ENCODE data around the gene PPM1A. TPM values are rescaled to one million over a fixed set of nuclear protein-coding genes. Genes with fewer than 3 reads are reported as not detected.

Gene PPM1A
- total RNA-seq, 1 donor from 2014 or later = 44.5 TPM

DNA sequence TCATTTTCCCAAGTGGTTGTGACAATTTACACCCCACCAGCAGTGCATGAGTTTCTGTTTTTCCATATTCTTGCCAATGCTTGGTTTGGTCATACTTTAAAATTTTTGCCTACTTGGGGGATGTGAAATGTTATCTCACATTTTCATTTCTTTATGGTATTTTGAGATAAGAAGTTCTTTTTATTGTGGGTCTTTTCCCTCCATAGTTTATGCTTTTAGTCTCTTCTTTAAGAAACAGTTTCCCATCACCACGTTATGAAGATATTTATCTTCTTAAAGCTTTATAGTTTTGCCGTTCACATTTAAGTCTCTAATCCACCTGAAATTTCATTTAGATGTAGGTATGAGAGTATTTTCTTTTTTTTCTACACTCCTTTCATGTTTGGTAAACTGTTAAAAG is 95.7 kb downstream of the PPM1A start:
- no peaks in the 10 kb centered on the region for H3K4me1 Mint-ChIP-seq (ENCODE audit: unreplicated experiment)
- H3K27me3 Mint-ChIP-seq (ENCODE audit: unreplicated experiment) = peaks cover 40% of the 10 kb centered on the region
- no peaks in the 10 kb centered on the region for H3K9me3 Mint-ChIP-seq (ENCODE audit: unreplicated experiment)
- DNase-seq (ENCODE audit: extremely low spot score, unreplicated experiment) = no peak
- H3K36me3 Mint-ChIP-seq (ENCODE audit: unreplicated experiment) = peaks cover 2% of the 10 kb centered on the region
- H3K4me3 Mint-ChIP-seq (ENCODE audit: unreplicated experiment) = no peak overlapping the region
- TF ChIP-seq, protein P1, sequence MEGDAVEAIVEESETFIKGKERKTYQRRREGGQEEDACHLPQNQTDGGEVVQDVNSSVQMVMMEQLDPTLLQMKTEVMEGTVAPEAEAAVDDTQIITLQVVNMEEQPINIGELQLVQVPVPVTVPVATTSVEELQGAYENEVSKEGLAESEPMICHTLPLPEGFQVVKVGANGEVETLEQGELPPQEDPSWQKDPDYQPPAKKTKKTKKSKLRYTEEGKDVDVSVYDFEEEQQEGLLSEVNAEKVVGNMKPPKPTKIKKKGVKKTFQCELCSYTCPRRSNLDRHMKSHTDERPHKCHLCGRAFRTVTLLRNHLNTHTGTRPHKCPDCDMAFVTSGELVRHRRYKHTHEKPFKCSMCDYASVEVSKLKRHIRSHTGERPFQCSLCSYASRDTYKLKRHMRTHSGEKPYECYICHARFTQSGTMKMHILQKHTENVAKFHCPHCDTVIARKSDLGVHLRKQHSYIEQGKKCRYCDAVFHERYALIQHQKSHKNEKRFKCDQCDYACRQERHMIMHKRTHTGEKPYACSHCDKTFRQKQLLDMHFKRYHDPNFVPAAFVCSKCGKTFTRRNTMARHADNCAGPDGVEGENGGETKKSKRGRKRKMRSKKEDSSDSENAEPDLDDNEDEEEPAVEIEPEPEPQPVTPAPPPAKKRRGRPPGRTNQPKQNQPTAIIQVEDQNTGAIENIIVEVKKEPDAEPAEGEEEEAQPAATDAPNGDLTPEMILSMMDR (IDR thresholded peaks at IDR 0.05) = no peak
- no peak overlapping the region for H3K27ac Mint-ChIP-seq (ENCODE audit: unreplicated experiment)

DNA sequence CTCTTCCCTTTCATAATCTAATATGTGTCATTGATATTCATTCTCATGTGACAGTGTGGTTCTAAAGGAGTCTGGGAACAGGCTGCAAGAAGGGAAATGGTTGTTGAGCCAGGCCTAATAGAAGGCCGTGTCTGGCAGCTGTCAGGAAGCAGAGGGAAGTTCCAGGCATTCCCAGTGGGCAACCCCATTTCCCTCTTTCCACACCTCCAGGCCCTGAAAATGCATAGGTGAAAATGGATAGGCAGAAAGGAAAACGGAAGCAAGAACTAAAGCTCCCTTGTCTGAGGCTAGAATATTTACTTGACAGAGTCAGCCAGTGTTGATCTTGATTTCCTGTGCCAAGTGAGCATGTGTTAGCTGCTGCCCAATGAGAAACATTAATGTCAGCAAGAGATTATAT is 97.7 kb downstream of the PPM1A start:
- Mint-ChIP-seq H3K4me3 (ENCODE audit: unreplicated experiment) (no peak overlapping the region), H3K4me1 (ENCODE audit: unreplicated experiment) (peaks cover 7% of the 10 kb centered on the region), H3K27ac (ENCODE audit: unreplicated experiment) (no peak overlapping the region), H3K27me3 (ENCODE audit: unreplicated experiment) (peaks cover 35% of the 10 kb centered on the region), H3K9me3 (ENCODE audit: unreplicated experiment) (no peaks in the 10 kb centered on the region), H3K36me3 (ENCODE audit: unreplicated experiment) (no peaks in the 10 kb centered on the region)
- TF ChIP-seq, protein P1 (IDR thresholded peaks at IDR 0.05) = no peak
- no peak for DNase-seq (ENCODE audit: extremely low spot score, unreplicated experiment)

DNA sequence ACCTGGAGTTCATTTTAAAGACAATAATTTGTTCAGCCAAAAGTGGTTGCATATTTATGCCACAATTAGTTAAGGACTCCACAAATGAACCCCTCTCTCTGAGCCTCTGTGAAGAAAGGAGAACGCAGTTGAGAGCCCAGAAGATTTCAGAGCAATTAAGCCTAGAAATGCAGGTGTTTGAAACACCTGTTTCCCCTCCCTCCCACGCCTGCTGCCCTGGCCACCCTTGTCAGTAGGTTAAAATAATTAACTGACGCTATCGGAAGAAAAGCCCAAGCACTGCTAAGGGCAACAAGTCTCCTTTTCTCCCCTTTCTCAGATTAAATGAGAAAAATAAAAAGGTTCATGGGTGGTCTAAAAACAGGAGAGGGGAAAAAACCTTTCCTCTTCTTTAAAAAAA is 99.2 kb downstream of the PPM1A start:
- H3K36me3 Mint-ChIP-seq (ENCODE audit: unreplicated experiment) = no peaks in the 10 kb centered on the region
- no peak overlapping the region for H3K4me3 Mint-ChIP-seq (ENCODE audit: unreplicated experiment)
- no peaks in the 10 kb centered on the region for H3K9me3 Mint-ChIP-seq (ENCODE audit: unreplicated experiment)
- no peak for DNase-seq (ENCODE audit: extremely low spot score, unreplicated experiment)
- peaks cover 32% of the 10 kb centered on the region for H3K27me3 Mint-ChIP-seq (ENCODE audit: unreplicated experiment)
- H3K27ac Mint-ChIP-seq (ENCODE audit: unreplicated experiment) = no peak overlapping the region
- TF ChIP-seq, protein P1 (IDR thresholded peaks at IDR 0.05) = no peak
- peaks cover 7% of the 10 kb centered on the region for H3K4me1 Mint-ChIP-seq (ENCODE audit: unreplicated experiment)

Other genes starting within 250 kb of the PPM1A start
- 56.0 and 57.8 TPM in 2 replicates for gene PCNX4, start 157.3 kb upstream of the PPM1A start, total RNA-seq
- gene DHRS7, start 83.8 kb upstream of the PPM1A start, total RNA-seq = 45.5 and 49.1 TPM in 2 replicates
- 1.1 and 1.4 TPM in 2 replicates for gene C14orf39, start 236.8 kb downstream of the PPM1A start, total RNA-seq